Tibial nerve (tissue), 4 donors: Measurements from ENCODE around the gene DMXL1. TPM values are rescaled to one million over a fixed set of nuclear protein-coding genes. Genes with fewer than 3 reads are reported as not detected.

Experiments
- DNase-seq, 2 donors: peaks; one replicate each; pipeline ENCODE4 v3.0.0-alpha.2; 2019; ENCODE audit warnings: low spot score in 2 of 2
- H3K27ac ChIP-seq, 4 donors: fragments of 200-600 bp; sonication (generic) in 3 of 4; one replicate each; pipeline ENCODE4 v1.5.1; 2017 to 2019; ENCODE audit warnings: mild to moderate bottlenecking in 1 of 4
- H3K27me3 ChIP-seq, 2 donors: fragments of 200-600 bp; sonication (generic) in 1 of 2; one replicate each; pipeline versions ENCODE4 v1.5.1 to v1.6.0; 2017 to 2019
- H3K36me3 ChIP-seq, 3 donors: fragments of 200-600 bp; sonication (generic); one replicate each; pipeline ENCODE4 v1.5.1; 2018 to 2019
- H3K4me1 ChIP-seq, 4 donors: fragments of 200-600 bp; sonication (generic) in 3 of 4; one replicate each; pipeline ENCODE4 v1.5.1; 2017 to 2019
- H3K4me3 ChIP-seq, 4 donors: fragments of 200-600 bp; sonication (generic) in 3 of 4; one replicate each; pipeline ENCODE4 v1.5.1; 2017 to 2019; ENCODE audit warnings: mild to moderate bottlenecking in 1 of 4, moderate library complexity in 1 of 4
- H3K9me3 ChIP-seq, 4 donors: fragments of 200-600 bp; sonication (generic) in 3 of 4; one replicate each; pipeline ENCODE4 v1.5.1; 2017 to 2019
- EP300 ChIP-seq, 2 donors: sonication (generic); formaldehyde crosslinking; IDR thresholded peaks; one replicate each; pipeline ENCODE4 v1.6.1; 2017; ENCODE audit warnings: antibody characterized with exemption in 2 of 2, mild to moderate bottlenecking in 1 of 2
- POLR2A ChIP-seq, 2 donors: fragments of 450-650 bp; IDR thresholded peaks; one replicate each; pipeline ENCODE4 v1.6.1; 2017; ENCODE audit warnings: antibody characterized with exemption in 2 of 2, mild to moderate bottlenecking in 2 of 2, moderate library complexity in 2 of 2
- WGBS, 2 donors: methylation state at CpG; one replicate each; pipeline ENCODE4 v1.1.5; 2018; 5-methylcytosine and 5-hydroxymethylcytosine counted together
- total RNA-seq, 4 donors: library from RNA; depleted of rRNA; stranded (reverse); fragments of >200 nt; gene quantifications; one replicate each; pipeline ENCODE4 v1.1.0, GENCODE V29; 2016
- TF ChIP-seq, protein P1 (sequence below), 5 experiments: fragments of 200-600 bp in 3 of 5; fragments of 450-650 bp in 2 of 5; sonication (generic) in 3 of 5; IDR thresholded peaks; one replicate each; pipeline ENCODE4 v1.5.1; 2016 to 2019; ENCODE audit warnings: antibody characterized with exemption in 5 of 5, mild to moderate bottlenecking in 3 of 5, moderate library complexity in 2 of 5

DMXL1 gene
- total RNA-seq, 4 donors from 2014 or later = 59.1 to 101 (median 76.1) TPM

DNA sequence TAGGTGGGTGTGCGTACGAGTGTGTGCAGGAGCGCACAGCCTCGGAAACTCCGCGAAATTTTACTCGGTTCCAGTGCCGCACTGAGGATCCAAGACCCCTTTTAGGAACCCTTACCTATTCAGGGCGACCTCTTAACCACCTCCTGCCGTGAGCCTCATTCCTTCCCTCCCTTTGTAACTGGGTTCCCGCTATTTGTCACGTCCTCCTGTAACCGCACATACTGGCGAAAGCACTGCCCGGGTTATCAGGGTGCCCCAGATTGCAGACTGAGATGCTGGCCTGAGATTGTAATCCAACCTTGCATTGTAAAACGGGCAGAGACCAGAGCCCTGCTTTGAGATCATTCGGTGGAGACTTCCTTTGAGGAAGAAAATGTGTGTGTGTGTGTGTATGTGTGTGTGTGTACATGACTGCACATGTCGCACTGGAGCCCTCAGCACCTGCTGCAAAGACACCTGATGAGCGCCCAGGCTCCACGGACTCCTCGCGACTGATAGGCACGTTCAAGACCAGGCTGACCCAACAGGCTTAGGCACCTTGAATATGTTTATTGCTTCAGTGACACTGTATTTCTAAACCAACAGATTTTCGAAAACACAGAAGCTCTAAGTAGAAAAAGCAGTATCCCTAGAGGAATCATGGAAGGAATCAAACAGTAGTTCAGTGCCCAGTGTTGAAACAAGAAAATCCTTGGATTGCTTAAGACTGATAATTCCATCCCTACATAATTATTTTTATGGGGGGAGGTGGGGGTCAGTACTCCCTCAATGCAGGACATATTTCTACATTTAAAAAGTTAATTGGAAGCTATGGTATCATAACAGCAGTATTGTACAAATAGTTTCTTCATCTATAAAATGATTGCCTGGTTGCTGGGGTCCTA, 198.4 kb downstream of the DMXL1 start:
- peak overlapping the region; percentile 65 to 92 (median 76) for H3K4me3 ChIP-seq
- peaks cover 0 to 24% (median 10%) of the 10 kb centered on the region in 4 donors for H3K4me1 ChIP-seq
- TF ChIP-seq, protein P1, sequence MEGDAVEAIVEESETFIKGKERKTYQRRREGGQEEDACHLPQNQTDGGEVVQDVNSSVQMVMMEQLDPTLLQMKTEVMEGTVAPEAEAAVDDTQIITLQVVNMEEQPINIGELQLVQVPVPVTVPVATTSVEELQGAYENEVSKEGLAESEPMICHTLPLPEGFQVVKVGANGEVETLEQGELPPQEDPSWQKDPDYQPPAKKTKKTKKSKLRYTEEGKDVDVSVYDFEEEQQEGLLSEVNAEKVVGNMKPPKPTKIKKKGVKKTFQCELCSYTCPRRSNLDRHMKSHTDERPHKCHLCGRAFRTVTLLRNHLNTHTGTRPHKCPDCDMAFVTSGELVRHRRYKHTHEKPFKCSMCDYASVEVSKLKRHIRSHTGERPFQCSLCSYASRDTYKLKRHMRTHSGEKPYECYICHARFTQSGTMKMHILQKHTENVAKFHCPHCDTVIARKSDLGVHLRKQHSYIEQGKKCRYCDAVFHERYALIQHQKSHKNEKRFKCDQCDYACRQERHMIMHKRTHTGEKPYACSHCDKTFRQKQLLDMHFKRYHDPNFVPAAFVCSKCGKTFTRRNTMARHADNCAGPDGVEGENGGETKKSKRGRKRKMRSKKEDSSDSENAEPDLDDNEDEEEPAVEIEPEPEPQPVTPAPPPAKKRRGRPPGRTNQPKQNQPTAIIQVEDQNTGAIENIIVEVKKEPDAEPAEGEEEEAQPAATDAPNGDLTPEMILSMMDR (IDR thresholded peaks at IDR 0.05) = no peak
- TF ChIP-seq POLR2A (IDR thresholded peaks at IDR 0.05) (no peak), EP300 (IDR thresholded peaks at IDR 0.05) (no peak)
- H3K27me3 ChIP-seq = no peaks in the 10 kb centered on the region
- peak in 1 of 2 donors; percentile 26 for DNase-seq
- peak overlapping the region; percentile 74 to 96 (median 89) for H3K27ac ChIP-seq
- no peaks in the 10 kb centered on the region for H3K36me3 ChIP-seq
- no peaks in the 10 kb centered on the region for H3K9me3 ChIP-seq
- WGBS, 2 donors = 13% methylated on average over 24 of the region's 24 CpGs

DNA sequence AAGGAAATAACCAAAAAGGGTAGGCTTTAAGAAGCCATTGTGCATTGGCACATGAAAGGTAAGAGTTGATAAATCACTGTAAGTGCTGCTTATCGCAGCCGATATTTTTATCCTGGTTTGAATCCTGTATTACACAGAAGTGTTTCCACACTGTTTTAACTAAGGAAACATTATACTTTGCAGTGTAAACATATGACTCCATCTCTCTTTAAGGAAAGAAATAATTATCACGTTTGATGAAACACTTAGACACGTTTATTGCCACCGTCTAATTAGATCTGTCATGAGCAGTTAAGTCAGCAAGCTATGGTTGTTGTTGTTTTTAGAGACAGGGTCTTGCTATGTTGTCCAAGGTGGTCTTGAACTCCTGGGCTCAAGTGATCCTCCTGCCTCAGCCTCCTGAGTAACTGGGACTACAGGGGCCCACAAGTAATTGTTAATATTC, 199.3 kb downstream of the DMXL1 start:
- no peak overlapping the region for H3K27ac ChIP-seq
- TF ChIP-seq, protein P1 (IDR thresholded peaks at IDR 0.05) = no peak
- no peak for TF ChIP-seq POLR2A (IDR thresholded peaks at IDR 0.05)
- TF ChIP-seq EP300 (IDR thresholded peaks at IDR 0.05) = no peak
- no peaks in the 10 kb centered on the region for H3K36me3 ChIP-seq
- H3K9me3 ChIP-seq = no peaks in the 10 kb centered on the region
- DNase-seq = no peak
- H3K4me3 ChIP-seq = peak overlapping the region in 1 of 4 donors; percentile 65
- WGBS, 2 donors = 67 to 87% methylated on average over 5 of the region's 5 CpGs
- H3K4me1 ChIP-seq = peaks cover 0 to 29% (median 13%) of the 10 kb centered on the region in 4 donors
- H3K27me3 ChIP-seq = no peaks in the 10 kb centered on the region

DNA sequence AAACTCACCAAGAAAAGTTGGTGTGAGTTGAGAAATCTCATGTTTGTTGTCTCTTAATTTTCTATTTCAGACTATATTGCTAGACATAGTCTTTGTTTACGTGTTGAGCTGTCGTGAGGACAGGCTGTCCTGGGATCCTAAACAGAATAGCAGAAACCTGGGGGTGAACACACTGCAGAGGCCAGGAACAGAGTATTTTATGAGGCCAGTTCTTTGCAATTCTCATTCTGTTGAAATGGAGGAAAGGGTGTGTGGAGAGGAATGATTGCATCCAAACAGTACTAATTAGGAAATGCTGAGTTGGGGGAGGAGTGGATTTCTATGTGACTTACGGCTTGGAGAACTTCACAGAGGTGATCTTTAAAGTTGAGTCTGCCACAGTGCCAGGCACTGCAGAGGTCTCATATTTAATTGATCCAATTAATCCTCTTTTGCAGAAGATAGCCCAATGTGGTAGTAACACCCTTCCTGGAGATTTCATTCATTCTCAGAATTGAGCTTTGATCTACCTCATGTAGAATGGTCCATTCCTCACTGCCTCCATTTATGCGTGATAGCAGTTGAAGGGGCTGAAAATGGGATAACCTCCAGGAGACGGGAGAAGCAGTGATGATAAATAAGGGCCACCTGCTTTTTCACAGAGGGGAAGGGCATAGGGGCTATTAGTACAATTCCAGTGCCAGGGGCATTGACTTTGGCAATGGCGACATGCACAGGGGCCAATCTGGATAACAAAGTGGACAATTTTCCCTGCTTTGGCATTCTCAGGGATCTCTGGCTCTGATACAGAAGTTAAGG, 200.3 kb downstream of the DMXL1 start:
- no peak overlapping the region for H3K4me3 ChIP-seq
- H3K27ac ChIP-seq = peak overlapping the region in 1 of 4 donors; percentile 22
- no peaks in the 10 kb centered on the region for H3K36me3 ChIP-seq
- no peaks in the 10 kb centered on the region for H3K9me3 ChIP-seq
- 81 to 88% methylated on average over 6 of the region's 6 CpGs for WGBS, 2 donors
- H3K4me1 ChIP-seq = peaks cover 0 to 29% (median 13%) of the 10 kb centered on the region in 4 donors
- no peak for DNase-seq
- H3K27me3 ChIP-seq = no peaks in the 10 kb centered on the region
- TF ChIP-seq EP300 (IDR thresholded peaks at IDR 0.05) (no peak), POLR2A (IDR thresholded peaks at IDR 0.05) (no peak)
- TF ChIP-seq, protein P1 (IDR thresholded peaks at IDR 0.05) = no peak

DNA sequence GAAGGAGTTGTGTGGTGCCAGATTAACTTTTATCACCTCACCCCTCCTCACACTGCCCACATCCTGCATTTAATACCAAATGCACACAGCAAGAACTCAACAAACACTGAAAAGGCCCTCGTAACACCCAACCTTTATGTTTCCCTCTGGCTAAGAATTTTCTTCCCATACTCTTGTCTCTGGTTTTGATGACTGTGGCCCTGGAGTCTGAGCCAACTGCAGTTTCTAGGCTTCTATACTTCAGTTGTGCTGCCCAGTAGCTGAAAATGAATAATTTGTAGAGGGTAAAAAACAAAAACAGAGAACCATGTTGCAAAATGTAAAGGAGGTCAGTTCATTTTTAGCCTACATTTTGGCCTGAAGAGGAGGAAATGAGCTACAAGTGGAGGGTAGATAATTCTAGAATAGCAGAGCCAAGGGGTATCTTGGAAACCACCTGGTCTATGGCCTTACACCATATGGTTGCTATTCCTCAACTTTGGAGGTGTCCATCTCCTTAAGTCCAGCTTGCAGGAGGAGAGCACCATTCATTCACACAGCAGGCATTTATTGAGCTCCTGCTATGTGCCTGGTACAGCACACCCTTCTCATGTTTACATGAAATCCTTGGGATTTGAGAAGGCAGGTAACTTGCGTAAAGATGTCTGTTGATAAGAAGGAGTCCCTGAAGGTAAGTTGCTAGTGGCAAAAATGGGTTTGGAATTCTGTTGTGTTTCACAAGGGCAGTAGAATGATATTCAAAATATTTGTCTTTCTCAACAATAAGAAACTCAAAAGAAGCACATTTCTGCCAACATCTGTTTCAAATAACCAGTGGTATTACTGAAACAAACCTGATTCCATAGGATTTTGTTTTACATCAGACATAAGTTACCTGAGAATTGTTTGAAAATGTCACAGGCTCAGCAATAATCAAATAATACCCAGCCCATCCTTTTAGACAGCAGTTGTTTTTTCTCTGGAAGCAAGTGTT, 201.2 kb downstream of the DMXL1 start:
- Histone ChIP-seq H3K27me3 (no peaks in the 10 kb centered on the region), H3K36me3 (no peaks in the 10 kb centered on the region), H3K4me3 (no peak overlapping the region), H3K27ac (no peak overlapping the region), H3K4me1 (peaks cover 0 to 29% (median 13%) of the 10 kb centered on the region in 4 donors), H3K9me3 (no peaks in the 10 kb centered on the region)
- TF ChIP-seq, protein P1 (IDR thresholded peaks at IDR 0.05) = no peak
- TF ChIP-seq EP300 (IDR thresholded peaks at IDR 0.05) = no peak
- TF ChIP-seq POLR2A (IDR thresholded peaks at IDR 0.05) = no peak
- DNase-seq = no peak
- WGBS, 2 donors = 87 to 100% methylated on average over 2 of the region's 2 CpGs
